Inferior parietal cortex (tissue), 1 donor: ENCODE data around the gene CDH15.
A peak's percentile ranks its signal among the peaks of the same experiment; 100 is the strongest.
"Not testable (repeated sequence)": the region's sequence is repeated elsewhere in the genome, so short reads cannot be mapped to it uniquely, and the experiment has no call there.

Experiments
- DNase-seq: peaks from one replicate; pipeline ENCODE4 v3.0.0-alpha.2; 2016; ENCODE audit errors: extremely low spot score

Gene CDH15

GRCh38 chr16:89155851-89156739 is 15.5 kb upstream of the CDH15 start:
- DNase-seq = no peak

- no peak for DNase-seq
Measured at GRCh38 chr16:89156740-89157645, 14.6 kb upstream of the CDH15 start.

GRCh38 chr16:89157778-89158177 is 13.8 kb upstream of the CDH15 start:
- no peak for DNase-seq

GRCh38 chr16:89159066-89159849 is 12.3 kb upstream of the CDH15 start:
- no peak for DNase-seq

GRCh38 chr16:89159850-89160354 is 11.6 kb upstream of the CDH15 start:
- no peak for DNase-seq

GRCh38 chr16:89160977-89161701 is 10.4 kb upstream of the CDH15 start:
- DNase-seq = no peak

GRCh38 chr16:89161763-89162713 is 9.5 kb upstream of the CDH15 start:
- no peak for DNase-seq

- no peak for DNase-seq
Measured at GRCh38 chr16:89163297-89163696, 8.3 kb upstream of the CDH15 start.

GRCh38 chr16:89164436-89164835 is 7.1 kb upstream of the CDH15 start:
- no peak for DNase-seq

- no peak for DNase-seq
Measured at GRCh38 chr16:89164847-89165680, 6.5 kb upstream of the CDH15 start.

GRCh38 chr16:89165681-89165979 is 5.9 kb upstream of the CDH15 start:
- DNase-seq = not testable (repeated sequence)

GRCh38 chr16:89166696-89167424 is 4.7 kb upstream of the CDH15 start:
- no peak for DNase-seq

- peak; percentile 68 for DNase-seq
Measured at GRCh38 chr16:89167425-89167941, 4.1 kb upstream of the CDH15 start.

GRCh38 chr16:89168381-89169189 is 3.0 kb upstream of the CDH15 start:
- no peak for DNase-seq

GRCh38 chr16:89169778-89170177 is 1.8 kb upstream of the CDH15 start:
- DNase-seq = no peak

- no peak for DNase-seq
Measured at GRCh38 chr16:89170346-89171215, 967 bp upstream of the CDH15 start.
